HepG2 (cell line): Measurements from ENCODE around the gene MRPL51. TPM values are rescaled to one million over a fixed set of nuclear protein-coding genes. Genes with fewer than 3 reads are reported as not detected.

Source experiments
- ATF7-NPFF ChIP-seq: sonication (generic); formaldehyde crosslinking; IDR thresholded peaks from 2 replicates; pipeline ENCODE4 v1.8.1; 2023; ENCODE audit warnings: mild to moderate bottlenecking, low read depth, missing genetic modification reagents, moderate library complexity
- CHCHD3 ChIP-seq: sonication (generic); formaldehyde crosslinking; IDR thresholded peaks from 2 replicates; pipeline ENCODE4 v1.8.0; 2022; ENCODE audit warnings: mild to moderate bottlenecking, missing genetic modification reagents, moderate library complexity
- FLYWCH1 ChIP-seq: sonication (generic); formaldehyde crosslinking; IDR thresholded peaks from 2 replicates; pipeline ENCODE4 v1.8.1; 2023; ENCODE audit warnings: mild to moderate bottlenecking, missing genetic modification reagents
- HCFC1 ChIP-seq: fragments of 150-350 bp; IDR thresholded peaks from 2 replicates; pipeline ENCODE4 v1.6.1; 2014; ENCODE audit warnings: low read depth, low read length
- HNF4A ChIP-seq: sonication (generic); formaldehyde crosslinking; IDR thresholded peaks from 2 replicates; pipeline ENCODE4 v1.4.0; 2020; ENCODE audit warnings: missing genetic modification reagents
- MTF1 ChIP-seq: sonication (generic); formaldehyde crosslinking; IDR thresholded peaks from 2 replicates; pipeline ENCODE4 v1.5.0; 2020; ENCODE audit warnings: missing genetic modification reagents
- ZFP90 ChIP-seq: sonication (generic); formaldehyde crosslinking; IDR thresholded peaks from 2 replicates; pipeline ENCODE4 v1.8.0; 2022; ENCODE audit warnings: missing genetic modification reagents, mild to moderate bottlenecking, inconsistent platforms, borderline replicate concordance
- ZNF260 ChIP-seq: sonication (generic); formaldehyde crosslinking; IDR thresholded peaks from 2 replicates; pipeline ENCODE4 v1.4.0; 2020; ENCODE audit warnings: missing genetic modification reagents, low read depth, mild to moderate bottlenecking, borderline replicate concordance
- ZNF468 ChIP-seq: sonication (generic); formaldehyde crosslinking; IDR thresholded peaks from 2 replicates; pipeline ENCODE4 v1.8.0; 2022; ENCODE audit warnings: mild to moderate bottlenecking, moderate library complexity, missing genetic modification reagents
- ZSCAN21 ChIP-seq: sonication (generic); formaldehyde crosslinking; IDR thresholded peaks from 2 replicates; pipeline ENCODE4 v1.8.0; 2022; ENCODE audit warnings: mild to moderate bottlenecking, missing genetic modification reagents, moderate library complexity, borderline replicate concordance
- polyA plus RNA-seq, 8 experiments: library from polyadenylated mRNA; depleted of rRNA in 3 of 8; stranded (reverse) in 7 of 8; unstranded in 1 of 8; fragments of >200 nt; fragmentation: Illumina TruSeq in 4 of 8; extraction: Trizol in 4 of 8; gene quantifications; 2 replicates each; pipeline versions ENCODE4 v1.2.1 to v1.2.3, GENCODE V29; 2011 to 2016; ENCODE audit warnings: low read depth in 4 of 8, missing spikeins in 1 of 8, mixed read lengths in 1 of 8; ENCODE audit not compliant: insufficient read depth in 1 of 8
- total RNA-seq, 5 experiments: library from RNA; depleted of rRNA; stranded (reverse); fragments of >200 nt; fragmentation: Illumina TruSeq; extraction: Trizol; gene quantifications; 2 replicates each; pipeline ENCODE4 v1.2.3, GENCODE V29; 2016; ENCODE audit warnings: low read depth in 1 of 5
- TF ChIP-seq, protein P1 (sequence below): IDR thresholded peaks from 2 replicates; pipeline ENCODE4 v1.6.1; 2016; ENCODE audit warnings: control low read depth
- TF ChIP-seq, protein P2 (sequence below): IDR thresholded peaks from 2 replicates; pipeline ENCODE4 v1.6.1; 2016; ENCODE audit warnings: mild to moderate bottlenecking, missing biosample characterization, missing genetic modification reagents
- TF ChIP-seq, protein P3 (sequence below): sonication (generic); formaldehyde crosslinking; IDR thresholded peaks from 2 replicates; pipeline ENCODE4 v1.4.0; 2020; ENCODE audit warnings: missing genetic modification reagents, borderline replicate concordance
- TF ChIP-seq, protein P4 (sequence below): sonication (generic); formaldehyde crosslinking; IDR thresholded peaks from 2 replicates; pipeline ENCODE4 v1.4.0; 2020; ENCODE audit warnings: missing genetic modification reagents
- TF ChIP-seq, protein P5 (sequence below): sonication (generic); formaldehyde crosslinking; IDR thresholded peaks from 2 replicates; pipeline ENCODE4 v1.4.0; 2020; ENCODE audit warnings: mild to moderate bottlenecking, low read depth, missing genetic modification reagents

The MRPL51 gene
- total and polyA plus RNA-seq, 2 of the 13 experiments (the other 11 are each of a cell fraction or from before 2014, with no cell fraction given): 64.8 to 278 TPM

DNA sequence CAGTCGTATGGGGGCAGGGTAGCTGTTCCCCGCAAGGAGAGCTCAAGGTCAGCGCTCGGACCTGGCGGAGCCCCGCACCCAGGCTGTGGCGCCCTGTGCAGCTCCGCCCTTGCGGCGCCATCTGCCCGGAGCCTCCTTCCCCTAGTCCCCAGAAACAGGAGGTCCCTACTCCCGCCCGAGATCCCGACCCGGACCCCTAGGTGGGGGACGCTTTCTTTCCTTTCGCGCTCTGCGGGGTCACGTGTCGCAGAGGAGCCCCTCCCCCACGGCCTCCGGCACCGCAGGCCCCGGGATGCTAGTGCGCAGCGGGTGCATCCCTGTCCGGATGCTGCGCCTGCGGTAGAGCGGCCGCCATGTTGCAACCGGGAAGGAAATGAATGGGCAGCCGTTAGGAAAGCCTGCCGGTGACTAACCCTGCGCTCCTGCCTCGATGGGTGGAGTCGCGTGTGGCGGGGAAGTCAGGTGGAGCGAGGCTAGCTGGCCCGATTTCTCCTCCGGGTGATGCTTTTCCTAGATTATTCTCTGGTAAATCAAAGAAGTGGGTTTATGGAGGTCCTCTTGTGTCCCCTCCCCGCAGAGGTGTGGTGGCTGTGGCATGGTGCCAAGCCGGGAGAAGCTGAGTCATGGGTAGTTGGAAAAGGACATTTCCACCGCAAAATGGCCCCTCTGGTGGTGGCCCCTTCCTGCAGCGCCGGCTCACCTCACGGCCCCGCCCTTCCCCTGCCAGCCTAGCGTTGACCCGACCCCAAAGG lies 42.1 kb upstream of the MRPL51 start (continued):
- TF ChIP-seq CHCHD3: no peak
- TF ChIP-seq, protein P1, sequence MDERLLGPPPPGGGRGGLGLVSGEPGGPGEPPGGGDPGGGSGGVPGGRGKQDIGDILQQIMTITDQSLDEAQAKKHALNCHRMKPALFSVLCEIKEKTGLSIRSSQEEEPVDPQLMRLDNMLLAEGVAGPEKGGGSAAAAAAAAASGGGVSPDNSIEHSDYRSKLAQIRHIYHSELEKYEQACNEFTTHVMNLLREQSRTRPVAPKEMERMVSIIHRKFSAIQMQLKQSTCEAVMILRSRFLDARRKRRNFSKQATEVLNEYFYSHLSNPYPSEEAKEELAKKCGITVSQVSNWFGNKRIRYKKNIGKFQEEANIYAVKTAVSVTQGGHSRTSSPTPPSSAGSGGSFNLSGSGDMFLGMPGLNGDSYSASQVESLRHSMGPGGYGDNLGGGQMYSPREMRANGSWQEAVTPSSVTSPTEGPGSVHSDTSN (CRISPR knock-in tag): no peak
- TF ChIP-seq MTF1 (CRISPR knock-in tag): no peak
- TF ChIP-seq FLYWCH1: no peak
- TF ChIP-seq, protein P2, sequence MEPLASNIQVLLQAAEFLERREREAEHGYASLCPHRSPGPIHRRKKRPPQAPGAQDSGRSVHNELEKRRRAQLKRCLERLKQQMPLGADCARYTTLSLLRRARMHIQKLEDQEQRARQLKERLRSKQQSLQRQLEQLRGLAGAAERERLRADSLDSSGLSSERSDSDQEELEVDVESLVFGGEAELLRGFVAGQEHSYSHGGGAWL (CRISPR knock-in tag): peak; percentile 54; the same call in 1 of the 2 replicates
- no peak for TF ChIP-seq HNF4A (CRISPR knock-in tag)
- TF ChIP-seq, protein P3, sequence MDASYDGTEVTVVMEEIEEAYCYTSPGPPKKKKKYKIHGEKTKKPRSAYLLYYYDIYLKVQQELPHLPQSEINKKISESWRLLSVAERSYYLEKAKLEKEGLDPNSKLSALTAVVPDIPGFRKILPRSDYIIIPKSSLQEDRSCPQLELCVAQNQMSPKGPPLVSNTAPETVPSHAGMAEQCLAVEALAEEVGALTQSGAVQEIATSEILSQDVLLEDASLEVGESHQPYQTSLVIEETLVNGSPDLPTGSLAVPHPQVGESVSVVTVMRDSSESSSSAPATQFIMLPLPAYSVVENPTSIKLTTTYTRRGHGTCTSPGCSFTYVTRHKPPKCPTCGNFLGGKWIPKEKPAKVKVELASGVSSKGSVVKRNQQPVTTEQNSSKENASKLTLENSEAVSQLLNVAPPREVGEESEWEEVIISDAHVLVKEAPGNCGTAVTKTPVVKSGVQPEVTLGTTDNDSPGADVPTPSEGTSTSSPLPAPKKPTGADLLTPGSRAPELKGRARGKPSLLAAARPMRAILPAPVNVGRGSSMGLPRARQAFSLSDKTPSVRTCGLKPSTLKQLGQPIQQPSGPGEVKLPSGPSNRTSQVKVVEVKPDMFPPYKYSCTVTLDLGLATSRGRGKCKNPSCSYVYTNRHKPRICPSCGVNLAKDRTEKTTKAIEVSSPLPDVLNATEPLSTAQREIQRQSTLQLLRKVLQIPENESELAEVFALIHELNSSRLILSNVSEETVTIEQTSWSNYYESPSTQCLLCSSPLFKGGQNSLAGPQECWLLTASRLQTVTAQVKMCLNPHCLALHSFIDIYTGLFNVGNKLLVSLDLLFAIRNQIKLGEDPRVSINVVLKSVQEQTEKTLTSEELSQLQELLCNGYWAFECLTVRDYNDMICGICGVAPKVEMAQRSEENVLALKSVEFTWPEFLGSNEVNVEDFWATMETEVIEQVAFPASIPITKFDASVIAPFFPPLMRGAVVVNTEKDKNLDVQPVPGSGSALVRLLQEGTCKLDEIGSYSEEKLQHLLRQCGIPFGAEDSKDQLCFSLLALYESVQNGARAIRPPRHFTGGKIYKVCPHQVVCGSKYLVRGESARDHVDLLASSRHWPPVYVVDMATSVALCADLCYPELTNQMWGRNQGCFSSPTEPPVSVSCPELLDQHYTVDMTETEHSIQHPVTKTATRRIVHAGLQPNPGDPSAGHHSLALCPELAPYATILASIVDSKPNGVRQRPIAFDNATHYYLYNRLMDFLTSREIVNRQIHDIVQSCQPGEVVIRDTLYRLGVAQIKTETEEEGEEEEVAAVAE: no peak
- TF ChIP-seq ZFP90 (CRISPR knock-in tag): no peak
- TF ChIP-seq, protein P4, sequence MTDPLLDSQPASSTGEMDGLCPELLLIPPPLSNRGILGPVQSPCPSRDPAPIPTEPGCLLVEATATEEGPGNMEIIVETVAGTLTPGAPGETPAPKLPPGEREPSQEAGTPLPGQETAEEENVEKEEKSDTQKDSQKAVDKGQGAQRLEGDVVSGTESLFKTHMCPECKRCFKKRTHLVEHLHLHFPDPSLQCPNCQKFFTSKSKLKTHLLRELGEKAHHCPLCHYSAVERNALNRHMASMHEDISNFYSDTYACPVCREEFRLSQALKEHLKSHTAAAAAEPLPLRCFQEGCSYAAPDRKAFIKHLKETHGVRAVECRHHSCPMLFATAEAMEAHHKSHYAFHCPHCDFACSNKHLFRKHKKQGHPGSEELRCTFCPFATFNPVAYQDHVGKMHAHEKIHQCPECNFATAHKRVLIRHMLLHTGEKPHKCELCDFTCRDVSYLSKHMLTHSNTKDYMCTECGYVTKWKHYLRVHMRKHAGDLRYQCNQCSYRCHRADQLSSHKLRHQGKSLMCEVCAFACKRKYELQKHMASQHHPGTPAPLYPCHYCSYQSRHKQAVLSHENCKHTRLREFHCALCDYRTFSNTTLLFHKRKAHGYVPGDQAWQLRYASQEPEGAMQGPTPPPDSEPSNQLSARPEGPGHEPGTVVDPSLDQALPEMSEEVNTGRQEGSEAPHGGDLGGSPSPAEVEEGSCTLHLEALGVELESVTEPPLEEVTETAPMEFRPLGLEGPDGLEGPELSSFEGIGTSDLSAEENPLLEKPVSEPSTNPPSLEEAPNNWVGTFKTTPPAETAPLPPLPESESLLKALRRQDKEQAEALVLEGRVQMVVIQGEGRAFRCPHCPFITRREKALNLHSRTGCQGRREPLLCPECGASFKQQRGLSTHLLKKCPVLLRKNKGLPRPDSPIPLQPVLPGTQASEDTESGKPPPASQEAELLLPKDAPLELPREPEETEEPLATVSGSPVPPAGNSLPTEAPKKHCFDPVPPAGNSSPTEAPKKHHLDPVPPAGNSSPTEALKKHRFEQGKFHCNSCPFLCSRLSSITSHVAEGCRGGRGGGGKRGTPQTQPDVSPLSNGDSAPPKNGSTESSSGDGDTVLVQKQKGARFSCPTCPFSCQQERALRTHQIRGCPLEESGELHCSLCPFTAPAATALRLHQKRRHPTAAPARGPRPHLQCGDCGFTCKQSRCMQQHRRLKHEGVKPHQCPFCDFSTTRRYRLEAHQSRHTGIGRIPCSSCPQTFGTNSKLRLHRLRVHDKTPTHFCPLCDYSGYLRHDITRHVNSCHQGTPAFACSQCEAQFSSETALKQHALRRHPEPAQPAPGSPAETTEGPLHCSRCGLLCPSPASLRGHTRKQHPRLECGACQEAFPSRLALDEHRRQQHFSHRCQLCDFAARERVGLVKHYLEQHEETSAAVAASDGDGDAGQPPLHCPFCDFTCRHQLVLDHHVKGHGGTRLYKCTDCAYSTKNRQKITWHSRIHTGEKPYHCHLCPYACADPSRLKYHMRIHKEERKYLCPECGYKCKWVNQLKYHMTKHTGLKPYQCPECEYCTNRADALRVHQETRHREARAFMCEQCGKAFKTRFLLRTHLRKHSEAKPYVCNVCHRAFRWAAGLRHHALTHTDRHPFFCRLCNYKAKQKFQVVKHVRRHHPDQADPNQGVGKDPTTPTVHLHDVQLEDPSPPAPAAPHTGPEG (CRISPR knock-in tag): peak; percentile 10; the same call in 1 of the 2 replicates
- no peak for TF ChIP-seq ATF7-NPFF (CRISPR knock-in tag)
- no peak for TF ChIP-seq ZSCAN21 (CRISPR knock-in tag)
- peak; percentile 84; the same call in 1 of the 2 replicates for TF ChIP-seq ZNF468 (CRISPR knock-in tag)
- no peak for TF ChIP-seq HCFC1
- TF ChIP-seq, protein P5, sequence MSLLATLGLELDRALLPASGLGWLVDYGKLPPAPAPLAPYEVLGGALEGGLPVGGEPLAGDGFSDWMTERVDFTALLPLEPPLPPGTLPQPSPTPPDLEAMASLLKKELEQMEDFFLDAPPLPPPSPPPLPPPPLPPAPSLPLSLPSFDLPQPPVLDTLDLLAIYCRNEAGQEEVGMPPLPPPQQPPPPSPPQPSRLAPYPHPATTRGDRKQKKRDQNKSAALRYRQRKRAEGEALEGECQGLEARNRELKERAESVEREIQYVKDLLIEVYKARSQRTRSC (CRISPR knock-in tag): no peak
- no peak for TF ChIP-seq ZNF260
